Midbrain (tissue), 1 donor: ENCODE results near the gene NKX6-1.

ENCODE experiments used
- DNase-seq: peaks from one replicate; lab custom pipeline; 2025; lab: John Stamatoyannopoulos, UW

The NKX6-1 gene

DNA sequence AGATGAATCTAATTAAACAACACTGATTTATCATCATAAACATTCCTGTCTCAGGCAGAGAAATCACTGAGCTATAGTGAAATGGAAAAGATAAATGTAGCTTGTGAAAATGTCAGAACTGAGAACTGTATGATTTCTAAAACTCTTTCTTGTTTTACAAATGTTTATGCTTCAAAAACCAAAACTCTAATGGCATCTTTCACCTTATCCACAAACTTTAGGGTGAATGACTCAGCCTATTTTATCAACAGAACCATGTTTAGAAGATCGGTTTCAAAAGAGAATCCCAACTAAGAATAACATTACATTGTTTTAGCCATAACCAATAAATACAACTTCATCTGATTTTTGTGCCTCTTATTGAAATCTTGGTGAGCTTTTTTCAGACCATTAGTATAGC lies 21.4 kb downstream of the NKX6-1 start:
- DNase-seq = no peak

DNA sequence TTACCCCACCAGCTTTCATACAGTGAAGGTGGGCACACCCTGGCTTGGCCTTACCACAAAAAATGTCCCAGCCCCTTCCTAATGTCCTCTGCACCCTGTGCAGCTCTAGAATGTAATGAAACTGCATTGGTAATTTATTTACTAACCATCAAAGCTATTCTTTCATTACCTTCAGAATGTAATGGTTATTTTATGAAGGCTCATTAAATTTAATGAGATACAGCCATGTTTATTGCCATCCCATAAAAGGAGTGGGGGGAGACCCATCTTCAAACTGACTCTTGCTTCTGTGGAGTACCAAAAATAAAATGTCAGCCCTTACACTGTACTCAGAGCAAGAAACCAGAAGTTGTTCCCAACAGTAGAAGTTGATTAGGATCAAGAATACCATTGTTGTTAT lies 25.0 kb downstream of the NKX6-1 start:
- DNase-seq = no peak

DNA sequence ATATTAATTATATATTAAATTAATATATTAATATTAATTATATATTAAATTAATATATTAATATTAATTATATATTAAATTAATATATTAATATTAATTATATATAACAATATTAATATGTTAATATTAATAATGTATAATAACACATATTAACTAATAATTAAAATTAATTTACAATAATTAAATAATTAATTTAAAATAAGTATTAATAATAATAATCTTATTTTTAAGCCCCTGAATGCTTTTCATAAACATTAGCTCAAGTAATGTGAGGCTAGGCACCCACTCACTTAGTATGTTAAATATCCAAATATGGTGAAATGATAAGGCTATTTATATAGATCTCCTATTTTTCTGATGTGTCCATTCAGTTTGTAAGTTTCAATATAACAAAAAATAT lies 26.9 kb downstream of the NKX6-1 start:
- DNase-seq = no peak

DNA sequence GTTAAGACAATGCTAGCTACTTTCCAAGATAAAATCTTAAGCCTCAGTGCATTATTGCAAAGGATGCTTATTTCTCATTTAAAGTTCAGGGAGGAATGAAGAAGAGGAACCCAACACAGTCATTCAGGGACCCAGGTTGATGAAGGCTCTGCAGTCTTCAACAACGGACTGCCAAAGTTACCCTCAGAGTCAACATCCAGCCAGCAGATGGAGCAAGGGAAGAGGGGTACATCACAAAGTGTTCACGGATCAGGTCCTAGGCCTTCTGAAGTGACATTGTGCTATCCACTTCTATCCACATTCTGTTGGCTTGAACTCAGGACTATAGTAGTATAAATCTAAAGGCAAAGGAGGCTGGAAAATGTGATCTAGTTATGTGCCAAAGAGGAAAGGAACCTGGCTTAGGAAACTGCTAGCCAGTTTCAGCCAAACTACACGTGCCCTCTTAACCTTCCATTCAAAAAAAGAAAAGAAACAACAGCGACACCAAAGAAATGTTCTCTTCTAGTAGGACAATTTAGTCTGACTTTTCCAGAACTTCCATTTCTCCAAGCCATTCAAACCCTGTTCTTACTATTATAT lies 28.8 kb downstream of the NKX6-1 start:
- no peak for DNase-seq

DNA sequence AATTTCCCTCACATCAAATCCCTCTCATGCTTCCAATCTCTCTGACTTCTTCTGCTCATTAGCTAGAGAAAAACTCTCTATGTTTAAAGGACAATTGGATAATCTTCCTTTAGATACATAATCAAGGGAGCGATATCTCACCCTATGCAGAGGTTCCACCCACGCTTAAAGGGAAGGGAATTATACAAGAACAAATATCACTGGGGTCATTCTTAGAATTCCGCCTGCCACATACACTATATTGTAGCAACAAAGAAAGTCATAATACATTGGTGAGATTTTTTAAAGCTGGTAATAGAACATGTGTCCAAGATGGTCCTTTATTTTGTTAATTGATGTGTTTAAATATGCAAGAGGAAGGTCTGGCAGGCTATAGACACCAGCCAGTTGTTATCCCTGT lies 31.5 kb downstream of the NKX6-1 start:
- no peak for DNase-seq

DNA sequence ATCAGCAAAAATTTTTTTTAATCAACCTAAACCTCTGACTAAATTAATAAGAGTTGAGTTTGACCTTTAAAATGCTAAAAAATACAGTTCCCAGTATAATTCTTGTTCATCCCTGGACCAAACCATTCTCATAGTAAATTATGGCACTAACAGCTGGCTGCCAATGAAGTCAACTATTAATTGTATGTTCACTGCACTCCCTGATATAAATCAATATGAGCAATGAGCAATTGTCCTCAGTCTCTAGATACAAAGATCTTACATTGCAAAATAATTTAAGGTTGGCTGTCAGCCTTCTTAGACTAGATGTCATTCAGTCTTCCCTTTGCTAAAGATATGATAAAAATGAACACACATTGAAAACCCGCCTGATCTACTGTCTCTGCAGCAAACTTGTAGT lies 39.3 kb downstream of the NKX6-1 start:
- no peak for DNase-seq

DNA sequence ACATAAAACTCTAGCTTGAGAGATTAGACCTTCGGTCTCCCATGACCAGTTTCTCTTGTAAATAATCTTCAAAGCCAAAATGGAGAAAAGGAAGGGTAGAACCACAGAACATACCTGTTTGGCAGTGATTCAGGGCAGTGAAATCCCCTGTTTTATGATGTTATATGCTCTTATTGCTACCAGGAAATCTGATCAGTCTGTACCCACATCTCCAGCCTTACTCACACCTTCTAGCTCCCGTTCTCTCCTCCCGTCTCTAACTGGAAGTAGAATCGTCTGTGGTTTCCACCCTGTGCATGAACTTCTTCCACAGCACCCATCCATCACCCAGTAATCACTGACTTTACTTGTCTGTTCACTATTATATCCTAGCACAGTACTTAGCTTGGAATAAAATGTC lies 42.9 kb downstream of the NKX6-1 start:
- no peak for DNase-seq

DNA sequence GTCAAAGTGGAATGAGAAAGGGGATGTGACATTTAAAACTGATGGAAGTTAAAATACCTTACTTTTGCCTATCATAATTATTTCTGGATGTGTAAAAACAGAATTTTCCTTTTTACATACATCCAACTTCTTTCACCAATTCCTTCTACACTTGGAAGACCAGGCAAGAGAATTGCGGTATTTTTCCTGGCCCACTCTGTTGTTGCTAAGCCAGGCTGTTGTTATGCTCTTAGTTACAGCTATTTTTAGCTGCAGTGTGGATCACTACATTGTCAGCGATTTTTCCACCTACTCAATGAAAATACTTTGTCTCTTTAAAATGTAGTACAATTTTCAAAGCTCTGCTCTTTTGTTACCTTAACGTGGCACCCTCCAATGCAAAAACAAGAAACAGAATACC lies 43.4 kb downstream of the NKX6-1 start:
- no peak for DNase-seq

DNA sequence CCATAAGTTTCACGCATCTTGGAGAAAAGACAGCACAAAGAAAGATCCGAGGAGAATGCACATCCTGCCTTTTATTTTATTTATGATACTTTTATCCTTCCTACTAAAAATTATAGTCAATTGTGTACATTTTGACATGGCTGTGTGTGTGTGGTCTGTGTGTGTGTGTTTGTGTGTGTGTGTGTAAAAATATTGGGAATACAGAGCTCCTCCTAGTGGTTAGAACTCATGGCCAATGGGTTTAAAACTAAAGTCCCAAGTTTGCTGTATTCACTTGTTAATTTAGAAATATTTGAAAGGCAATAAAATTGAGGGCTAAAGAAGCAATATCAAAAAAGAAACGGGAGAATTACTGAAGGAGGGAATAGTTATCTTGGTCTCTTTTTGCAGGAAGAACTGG lies 47.5 kb downstream of the NKX6-1 start:
- peak; percentile 2 for DNase-seq

DNA sequence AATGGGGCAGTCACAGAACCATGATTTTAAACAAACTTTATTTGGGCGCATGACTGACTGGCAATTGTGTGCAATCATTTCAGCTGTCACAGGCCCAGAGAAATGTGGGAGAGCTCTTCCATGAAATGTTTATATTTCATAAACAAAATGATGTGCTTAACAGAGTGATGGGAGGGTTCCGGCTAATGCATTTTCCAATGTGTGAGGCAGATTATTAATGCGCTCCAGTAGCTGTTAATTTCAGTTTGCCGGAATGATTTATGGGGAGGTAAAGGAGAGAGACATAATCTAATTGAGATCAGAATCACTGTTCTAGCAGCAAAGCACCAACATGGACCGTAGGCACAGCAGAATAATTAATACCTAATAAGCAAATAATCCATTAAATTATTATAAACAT lies 55.6 kb downstream of the NKX6-1 start:
- DNase-seq = no peak

DNA sequence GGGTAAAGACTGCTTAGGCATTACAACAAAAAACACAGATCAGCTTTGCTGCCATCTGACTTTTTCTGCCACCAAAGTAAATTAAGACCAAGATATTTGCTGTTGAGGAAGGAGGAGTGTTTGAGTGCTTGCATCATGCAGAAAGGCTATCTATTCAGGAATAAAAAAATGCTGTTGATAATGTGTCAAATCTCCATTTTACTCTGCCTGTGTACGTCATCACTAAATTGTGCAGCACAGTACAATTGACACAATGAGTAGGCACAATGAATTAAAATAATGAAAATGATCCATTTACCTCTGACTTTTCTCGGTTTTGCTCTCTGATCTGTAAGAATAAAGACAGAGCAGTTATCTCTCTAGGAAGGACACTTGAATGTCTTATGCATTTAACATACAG lies 56.3 kb downstream of the NKX6-1 start:
- DNase-seq = no peak
